Chondrocyte (in vitro differentiated cells): Measurements from ENCODE around the gene DMKN. TPM values are rescaled to one million over a fixed set of nuclear protein-coding genes. Genes with fewer than 3 reads are reported as not detected.

Experiments used
- DNase-seq: peaks from one replicate; pipeline ENCODE4 v3.0.0; 2021; ENCODE audit warnings: mixed read lengths, low spot score
- H3K27ac Mint-ChIP-seq: one replicate; pipeline ENCODE4 v1.8.0; 2021; ENCODE audit warnings: mild to moderate bottlenecking, moderate library complexity, mixed read lengths; ENCODE audit not compliant: unreplicated experiment
- H3K27me3 Mint-ChIP-seq: 2 replicates; pipeline ENCODE4 v1.8.0; 2021; ENCODE audit warnings: low read depth, mixed read lengths
- H3K36me3 Mint-ChIP-seq: 2 replicates; pipeline ENCODE4 v1.8.0; 2021; ENCODE audit warnings: low read depth, mixed read lengths
- H3K4me1 Mint-ChIP-seq: 2 replicates; pipeline ENCODE4 v1.8.0; 2021; ENCODE audit warnings: low read depth, mild to moderate bottlenecking, mixed read lengths
- H3K4me3 Mint-ChIP-seq: one replicate; pipeline ENCODE4 v1.8.0; 2021; ENCODE audit warnings: mild to moderate bottlenecking, moderate library complexity, mixed read lengths; ENCODE audit not compliant: unreplicated experiment
- H3K9me3 Mint-ChIP-seq: 2 replicates; pipeline ENCODE4 v1.8.0; 2021; ENCODE audit warnings: low read depth, mixed read lengths
- total RNA-seq: library from RNA; stranded (reverse); gene quantifications from 3 replicates; pipeline ENCODE4 v1.2.1, GENCODE V29; 2021
- TF ChIP-seq, protein P1 (sequence below): fragments of 200-600 bp; sonication (generic); IDR thresholded peaks from 2 replicates; pipeline ENCODE4 v1.5.0; 2021; ENCODE audit warnings: antibody characterized with exemption, mild to moderate bottlenecking, moderate library complexity

DMKN gene
- total RNA-seq, 1 donor from 2014 or later = 2.1 TPM

DNA sequence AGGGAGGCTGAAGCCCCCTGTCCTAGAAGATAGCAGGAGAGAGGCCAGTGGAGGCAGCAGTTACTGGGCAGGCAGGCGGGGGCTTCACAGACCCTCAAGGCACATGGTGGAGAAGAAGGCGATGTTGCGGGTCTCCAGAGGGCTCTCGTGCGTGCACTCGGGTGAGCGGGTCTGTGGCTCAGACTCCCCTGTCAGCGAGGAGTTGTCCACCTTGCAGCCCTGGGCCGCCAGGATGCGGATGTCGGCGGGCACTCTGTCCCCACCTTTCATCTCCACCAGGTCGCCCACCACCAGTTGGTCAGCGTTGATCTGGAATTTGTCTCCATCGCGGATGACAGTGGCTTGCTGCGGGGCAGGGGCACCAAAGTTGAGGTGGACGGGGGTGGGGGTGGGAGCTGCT, 46.8 kb upstream of the DMKN start:
- TF ChIP-seq, protein P1, sequence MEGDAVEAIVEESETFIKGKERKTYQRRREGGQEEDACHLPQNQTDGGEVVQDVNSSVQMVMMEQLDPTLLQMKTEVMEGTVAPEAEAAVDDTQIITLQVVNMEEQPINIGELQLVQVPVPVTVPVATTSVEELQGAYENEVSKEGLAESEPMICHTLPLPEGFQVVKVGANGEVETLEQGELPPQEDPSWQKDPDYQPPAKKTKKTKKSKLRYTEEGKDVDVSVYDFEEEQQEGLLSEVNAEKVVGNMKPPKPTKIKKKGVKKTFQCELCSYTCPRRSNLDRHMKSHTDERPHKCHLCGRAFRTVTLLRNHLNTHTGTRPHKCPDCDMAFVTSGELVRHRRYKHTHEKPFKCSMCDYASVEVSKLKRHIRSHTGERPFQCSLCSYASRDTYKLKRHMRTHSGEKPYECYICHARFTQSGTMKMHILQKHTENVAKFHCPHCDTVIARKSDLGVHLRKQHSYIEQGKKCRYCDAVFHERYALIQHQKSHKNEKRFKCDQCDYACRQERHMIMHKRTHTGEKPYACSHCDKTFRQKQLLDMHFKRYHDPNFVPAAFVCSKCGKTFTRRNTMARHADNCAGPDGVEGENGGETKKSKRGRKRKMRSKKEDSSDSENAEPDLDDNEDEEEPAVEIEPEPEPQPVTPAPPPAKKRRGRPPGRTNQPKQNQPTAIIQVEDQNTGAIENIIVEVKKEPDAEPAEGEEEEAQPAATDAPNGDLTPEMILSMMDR = no peak
- DNase-seq = no peak
- H3K27me3 Mint-ChIP-seq = peaks cover 41% of the 10 kb centered on the region

DNA sequence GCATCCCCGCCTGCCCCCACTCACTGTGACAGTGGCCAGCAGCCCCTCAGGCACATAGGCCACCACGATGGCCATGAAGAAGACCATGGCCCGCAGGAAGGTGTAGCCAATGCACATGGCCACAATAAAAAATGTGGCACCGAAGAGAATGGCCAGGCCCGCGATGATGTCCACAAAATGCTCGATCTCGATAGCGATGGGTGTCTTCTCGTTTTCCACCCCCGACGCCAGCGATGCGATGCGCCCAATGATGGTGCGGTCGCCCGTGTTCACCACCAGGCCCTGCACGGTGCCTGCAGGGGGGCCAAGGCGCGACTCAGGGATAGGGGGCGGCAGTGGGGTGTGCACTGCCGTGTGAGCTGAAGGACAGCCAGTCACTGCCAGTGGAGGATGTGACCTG, 46.3 kb upstream of the DMKN start:
- DNase-seq = no peak
- H3K36me3 Mint-ChIP-seq = no peaks in the 10 kb centered on the region
- TF ChIP-seq, protein P1 = no peak
- H3K4me3 Mint-ChIP-seq = no peak overlapping the region
- H3K27me3 Mint-ChIP-seq = peaks cover 41% of the 10 kb centered on the region
- H3K27ac Mint-ChIP-seq = no peak overlapping the region
- H3K9me3 Mint-ChIP-seq = no peaks in the 10 kb centered on the region
- peaks cover 4% of the 10 kb centered on the region for H3K4me1 Mint-ChIP-seq

More for the DNA sequence above, 46.8 kb upstream of the DMKN start:
- Mint-ChIP-seq H3K4me1 (peaks cover 4% of the 10 kb centered on the region), H3K4me3 (no peak overlapping the region), H3K36me3 (no peaks in the 10 kb centered on the region), H3K27ac (no peak overlapping the region), H3K9me3 (no peaks in the 10 kb centered on the region)

DNA sequence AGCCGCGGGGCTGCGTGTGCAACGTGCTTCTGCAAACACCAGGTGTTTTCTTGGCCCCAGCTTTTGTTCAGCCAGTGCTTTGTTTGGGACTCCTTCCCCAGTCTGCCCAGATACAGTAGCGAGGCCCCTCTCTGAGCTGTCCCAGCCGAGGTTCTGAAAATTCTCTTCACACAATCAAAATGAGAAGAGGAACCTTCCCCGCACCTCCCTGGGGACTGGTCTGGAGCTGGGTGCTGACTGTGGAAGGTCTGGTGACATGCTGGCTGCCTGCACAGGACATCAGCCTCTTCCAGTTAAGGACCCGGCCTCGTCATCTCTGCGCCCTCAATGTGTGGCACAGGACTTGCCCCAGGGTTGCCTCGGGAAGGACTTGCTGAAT, 45.8 kb upstream of the DMKN start:
- Mint-ChIP-seq H3K9me3 (no peaks in the 10 kb centered on the region), H3K4me1 (peaks cover 4% of the 10 kb centered on the region), H3K27ac (no peak overlapping the region), H3K36me3 (no peaks in the 10 kb centered on the region), H3K27me3 (peaks cover 41% of the 10 kb centered on the region), H3K4me3 (no peak overlapping the region)
- no peak for DNase-seq
- TF ChIP-seq, protein P1 = no peak

DNA sequence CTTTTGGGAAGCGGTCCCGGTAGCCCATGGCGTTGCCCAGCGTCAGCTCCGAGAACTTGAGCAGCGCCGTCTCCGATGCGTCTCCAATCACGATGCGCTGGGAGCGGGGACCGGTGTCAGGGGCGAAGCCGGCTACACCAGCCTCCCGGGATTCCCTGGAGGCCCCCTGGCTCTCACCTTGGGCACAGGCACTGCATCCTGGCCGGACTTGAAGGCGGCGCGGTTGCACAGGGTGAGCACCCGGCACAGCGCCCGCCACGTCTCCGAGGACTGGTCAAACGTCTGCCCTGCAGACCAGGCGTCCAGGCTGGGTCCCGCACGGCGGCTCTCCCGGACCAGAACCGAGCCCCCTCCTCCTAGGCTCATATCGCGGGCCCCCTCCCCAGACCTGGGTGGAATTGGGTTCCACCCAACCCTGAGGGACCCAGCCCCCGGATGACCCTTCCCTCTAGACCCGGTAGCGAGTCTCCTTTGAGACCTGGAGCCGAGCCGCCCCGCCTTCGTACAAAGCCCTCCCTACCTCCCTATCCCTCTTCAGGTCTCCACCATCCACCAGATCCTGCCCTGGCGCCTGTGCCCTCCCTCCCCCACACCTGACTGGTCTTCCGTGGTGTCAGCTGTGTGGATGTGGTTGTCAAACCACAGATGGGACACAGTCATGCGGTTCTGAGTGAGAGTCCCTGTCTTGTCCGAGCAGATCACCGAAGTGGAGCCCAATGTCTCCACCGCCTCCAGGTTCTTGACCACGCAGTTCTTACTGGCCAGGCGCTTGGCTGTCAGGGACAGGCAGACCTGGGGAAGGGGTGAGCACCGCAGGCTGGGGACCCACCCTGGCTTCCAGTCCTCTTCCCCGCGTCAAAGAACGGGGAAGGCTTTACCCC, 45.2 kb upstream of the DMKN start:
- H3K4me1 Mint-ChIP-seq = peaks cover 4% of the 10 kb centered on the region
- peak overlapping the region; percentile 76 for H3K4me3 Mint-ChIP-seq
- TF ChIP-seq, protein P1 = no peak
- H3K36me3 Mint-ChIP-seq = no peaks in the 10 kb centered on the region
- peak; percentile 74 for DNase-seq
- no peak overlapping the region for H3K27ac Mint-ChIP-seq
- H3K27me3 Mint-ChIP-seq = peaks cover 41% of the 10 kb centered on the region
- H3K9me3 Mint-ChIP-seq = no peaks in the 10 kb centered on the region

DNA sequence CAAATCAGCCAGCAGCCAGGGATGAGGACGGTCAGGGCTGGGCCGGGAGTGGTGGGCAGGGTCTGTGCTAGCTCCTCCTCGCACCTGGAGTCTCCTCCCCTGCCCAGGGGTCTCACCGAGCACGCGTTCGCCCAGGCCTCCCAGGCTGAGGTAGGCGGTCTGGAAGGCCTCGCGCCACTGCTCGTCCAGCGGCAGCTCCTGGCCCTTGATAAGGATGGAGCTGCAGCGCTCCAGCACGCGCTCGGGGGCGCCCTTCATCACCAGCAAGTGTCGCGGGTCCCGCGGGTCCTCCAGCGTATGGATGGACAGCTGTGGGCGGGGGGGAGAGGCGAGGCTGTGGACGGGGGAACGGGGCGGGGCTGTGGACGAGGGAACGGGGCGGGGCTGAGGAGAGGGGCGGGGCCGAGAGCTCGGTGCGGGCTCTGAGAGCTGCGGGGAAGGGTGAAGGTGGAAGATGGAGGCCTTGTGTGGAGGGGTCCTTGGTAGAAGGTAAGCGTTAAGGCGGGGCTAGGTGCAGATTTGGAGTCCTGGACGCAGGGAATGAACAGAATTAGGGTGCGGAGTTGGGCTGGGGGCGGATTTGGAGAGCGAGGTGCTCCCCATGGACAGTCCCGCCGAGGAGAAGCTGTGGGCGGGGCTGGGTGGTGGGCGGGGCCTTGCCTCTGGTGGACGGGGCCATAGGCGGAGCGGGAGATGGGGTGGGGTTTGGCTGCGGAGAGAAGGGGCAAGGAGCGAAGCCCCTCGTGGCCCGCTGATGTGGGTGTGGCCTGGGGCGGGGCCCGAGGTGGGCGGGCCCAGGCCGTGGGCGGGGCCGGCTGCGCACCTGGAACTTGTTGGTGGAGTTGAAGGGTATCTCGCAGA, 44.3 kb upstream of the DMKN start:
- H3K27me3 Mint-ChIP-seq = peaks cover 41% of the 10 kb centered on the region
- H3K4me3 Mint-ChIP-seq = peak overlapping the region; percentile 76
- peak; percentile 81 for DNase-seq
- no peaks in the 10 kb centered on the region for H3K9me3 Mint-ChIP-seq
- no peaks in the 10 kb centered on the region for H3K36me3 Mint-ChIP-seq
- TF ChIP-seq, protein P1 = peak; percentile 25
- H3K27ac Mint-ChIP-seq = no peak overlapping the region
- peaks cover 4% of the 10 kb centered on the region for H3K4me1 Mint-ChIP-seq
